A673 (cell line): ENCODE results near the gene PIANP.

Experiments used
- CTCF ChIP-seq: fragments of 300-800, 200-600 bp; sonication (generic); conservative IDR thresholded peaks from 2 replicates; pipeline ENCODE4 v1.5.1; 2017; ENCODE audit warnings: low read depth, mild to moderate bottlenecking, antibody characterized with exemption, low read length, moderate library complexity, mixed read lengths
- EZH2 ChIP-seq: fragments of 200-600 bp; sonication (generic); IDR thresholded peaks from 2 replicates; pipeline ENCODE4 v1.6.1; 2017; ENCODE audit warnings: borderline replicate concordance, low read depth, mild to moderate bottlenecking, mixed read lengths, antibody characterized with exemption, low read length; ENCODE audit not compliant: poor library complexity, severe bottlenecking

- TF ChIP-seq EZH2 = no peak
- no peak for TF ChIP-seq CTCF
These were observed 46.6 kb upstream of the PIANP start for GRCh38 chr12:6747216-6747615.
